Mesodermal cell (in vitro differentiated cells): Measurements from ENCODE around the gene ATP13A4.
"Not testable (repeated sequence)": the region's sequence is repeated elsewhere in the genome, so short reads cannot be mapped to it uniquely, and the experiment has no call there.

Source experiments
- H3K27ac ChIP-seq: 2 replicates; pipeline ENCODE4 v1.7.0; 2013; ENCODE audit warnings: mild to moderate bottlenecking, low read depth, low read length, moderate library complexity; ENCODE audit not compliant: severe bottlenecking
- H3K36me3 ChIP-seq: 2 replicates; pipeline ENCODE4 v1.7.1; 2013; ENCODE audit warnings: mild to moderate bottlenecking, low read length, moderate library complexity; ENCODE audit not compliant: control insufficient read depth, insufficient read depth
- H3K4me1 ChIP-seq: one replicate; pipeline ENCODE4 v1.7.1; 2013; ENCODE audit warnings: mild to moderate bottlenecking, low read length; ENCODE audit not compliant: insufficient read depth, control insufficient read depth, poor library complexity, severe bottlenecking
- H3K4me3 ChIP-seq: 2 replicates; pipeline ENCODE4 v1.7.0; 2013; ENCODE audit warnings: low read length, control low read depth, mild to moderate bottlenecking; ENCODE audit not compliant: insufficient read depth, poor library complexity, severe bottlenecking; ENCODE audit errors: extremely low read depth
- H3K9me3 ChIP-seq: 2 replicates; pipeline ENCODE4 v1.7.1; 2013; ENCODE audit warnings: mild to moderate bottlenecking, low read length, moderate library complexity; ENCODE audit not compliant: control insufficient read depth
- WGBS, 2 experiments: methylation state at CpG; one replicate each; pipeline ENCODE4 v1.1.5; 2013; ENCODE audit warnings: missing lambda C conversion rate in 2 of 2; ENCODE audit not compliant: insufficient coverage in 2 of 2; 5-methylcytosine and 5-hydroxymethylcytosine counted together

Gene ATP13A4

DNA sequence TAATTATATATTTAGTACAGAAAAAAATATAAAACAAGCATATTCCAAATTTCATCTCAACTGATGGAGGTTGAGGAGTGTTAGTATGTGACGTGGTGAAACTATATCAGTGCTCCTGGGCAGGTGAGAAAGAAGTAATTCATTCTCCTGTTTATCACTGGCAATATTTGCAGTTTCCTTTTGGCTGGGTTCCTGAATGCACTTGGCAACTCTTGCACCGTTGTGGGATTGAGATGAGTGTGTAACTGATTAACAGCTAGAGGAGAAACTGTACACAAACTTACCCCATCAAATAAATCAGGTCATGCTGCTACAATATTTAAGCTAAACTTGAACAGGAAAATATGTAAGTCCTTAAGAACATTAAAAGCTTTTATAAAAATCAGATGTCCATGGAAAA is 2.1 kb upstream of the ATP13A4 start:
- WGBS, 2 experiments = no CpG with 5 or more reads among the region's 2 CpGs
- no peak overlapping the region for H3K27ac ChIP-seq
- H3K9me3 ChIP-seq = no peaks in the 10 kb centered on the region
- H3K36me3 ChIP-seq = no peaks in the 10 kb centered on the region
- no peaks in the 10 kb centered on the region for H3K4me1 ChIP-seq
- H3K4me3 ChIP-seq = no peak overlapping the region

DNA sequence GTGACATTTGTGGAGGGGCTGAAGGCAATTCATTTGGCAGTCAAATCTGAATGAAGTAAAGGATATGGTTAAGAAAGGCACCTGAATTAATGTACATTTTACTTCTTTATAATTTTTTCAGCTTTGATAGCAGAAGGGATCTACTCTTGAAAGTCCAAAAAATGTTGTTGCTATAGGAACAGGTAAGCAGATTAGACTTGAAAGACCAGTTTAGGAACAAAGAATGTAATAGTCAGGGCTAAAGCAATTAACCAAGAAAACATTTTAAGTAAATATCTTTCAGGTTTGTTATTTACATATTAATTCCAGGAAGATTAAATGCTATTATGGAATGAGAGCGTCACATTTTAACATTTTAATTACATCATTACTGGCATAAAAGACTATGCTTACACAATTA is 1.1 kb downstream of the ATP13A4 start:
- Histone ChIP-seq H3K36me3 (no peaks in the 10 kb centered on the region), H3K9me3 (no peaks in the 10 kb centered on the region), H3K4me3 (no peak overlapping the region), H3K27ac (no peak overlapping the region), H3K4me1 (no peaks in the 10 kb centered on the region)
- no CpG with 5 or more reads among the region's 1 CpG for WGBS, 2 experiments

DNA sequence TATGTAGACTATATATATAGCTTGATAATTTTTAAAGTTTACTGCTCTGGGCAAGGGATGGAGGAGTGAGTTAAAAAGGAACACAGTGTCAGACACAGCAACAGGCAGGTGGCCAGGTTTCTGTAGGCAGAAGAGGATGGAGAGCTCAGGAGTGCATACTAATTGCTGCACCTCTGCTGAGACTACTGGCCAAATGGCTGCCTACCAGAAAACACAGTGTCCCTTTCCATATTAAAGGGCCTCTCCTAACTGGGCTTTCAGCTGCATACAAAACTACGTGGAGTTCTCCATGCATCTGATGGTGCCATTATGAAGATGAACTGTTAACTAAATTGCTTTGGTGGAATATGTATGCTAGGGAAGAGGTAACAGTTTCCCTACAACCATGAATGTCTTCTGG is 1.8 kb downstream of the ATP13A4 start:
- Histone ChIP-seq H3K36me3 (no peaks in the 10 kb centered on the region), H3K27ac (no peak overlapping the region), H3K9me3 (no peaks in the 10 kb centered on the region), H3K4me1 (no peaks in the 10 kb centered on the region), H3K4me3 (no peak overlapping the region)
- WGBS, 2 experiments = 71% methylated on average over 1 of the region's 1 CpG; no CpG with 5 or more reads in 1 of the 2 experiments

DNA sequence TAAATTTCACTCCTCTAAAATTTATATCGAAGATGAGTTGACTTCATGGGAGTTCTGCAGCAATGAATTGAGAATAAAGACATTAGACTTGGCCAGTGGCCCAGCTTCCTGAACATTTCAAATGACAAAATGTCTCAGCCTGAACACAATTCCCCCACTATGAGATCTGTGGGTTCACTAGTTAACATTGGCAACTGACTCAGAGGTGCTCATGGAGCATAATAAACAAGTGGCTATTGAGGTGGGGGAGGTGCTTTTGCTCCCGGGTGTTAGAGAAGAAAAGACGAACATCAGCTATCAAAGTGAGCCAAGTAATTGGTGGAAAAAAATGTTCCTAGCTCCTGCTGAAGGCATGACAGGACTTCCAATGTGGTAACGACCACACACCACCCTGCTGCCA is 6.3 kb downstream of the ATP13A4 start:
- H3K4me1 ChIP-seq = no peaks in the 10 kb centered on the region
- no peaks in the 10 kb centered on the region for H3K9me3 ChIP-seq
- H3K4me3 ChIP-seq = no peak overlapping the region
- no peaks in the 10 kb centered on the region for H3K36me3 ChIP-seq
- H3K27ac ChIP-seq = no peak overlapping the region
- WGBS, 2 experiments = 56 to 85% methylated on average over 3 of the region's 4 CpGs

DNA sequence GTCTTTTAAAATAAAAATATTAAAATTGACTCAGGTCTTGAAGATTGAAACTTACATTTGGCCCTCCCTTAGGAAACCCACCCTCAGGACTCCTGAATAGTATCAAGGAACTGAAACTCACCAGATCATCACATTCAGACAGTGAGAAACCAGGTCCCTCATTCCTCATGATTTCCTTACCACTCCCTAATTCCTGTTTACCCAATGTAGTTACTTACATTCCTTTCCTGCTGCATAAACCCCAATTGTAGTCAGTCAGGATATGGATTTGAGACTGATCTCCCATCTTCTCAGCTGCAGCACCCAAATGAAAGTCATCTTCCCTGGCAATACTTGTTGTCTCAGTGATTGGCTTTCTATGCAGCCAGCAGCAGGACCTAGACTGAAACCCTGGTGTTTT is 8.6 kb downstream of the ATP13A4 start:
- Histone ChIP-seq H3K4me3 (no peak overlapping the region), H3K27ac (no peak overlapping the region), H3K4me1 (no peaks in the 10 kb centered on the region), H3K36me3 (no peaks in the 10 kb centered on the region), H3K9me3 (no peaks in the 10 kb centered on the region)

DNA sequence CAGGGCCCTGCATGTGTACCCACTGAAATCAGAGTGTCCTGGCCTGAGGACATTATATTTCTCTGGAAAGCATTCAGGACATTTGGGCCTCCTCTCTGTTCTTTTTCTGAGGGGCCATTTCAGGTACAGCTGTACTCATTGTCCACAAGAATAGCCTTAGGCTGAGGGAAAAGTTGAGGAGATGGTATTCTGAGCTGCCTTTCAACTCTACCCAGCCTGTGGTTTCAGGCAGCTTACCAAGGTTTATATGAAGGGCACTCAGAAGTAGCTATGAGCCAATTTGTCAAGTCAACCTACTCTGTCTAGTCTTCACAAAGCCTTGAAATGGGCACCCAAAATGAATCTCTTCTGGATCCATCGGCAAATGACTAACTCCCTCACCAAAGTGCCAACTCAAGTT is 9.4 kb downstream of the ATP13A4 start:
- Histone ChIP-seq H3K36me3 (no peaks in the 10 kb centered on the region), H3K4me3 (no peak overlapping the region), H3K27ac (no peak overlapping the region), H3K9me3 (no peaks in the 10 kb centered on the region), H3K4me1 (no peaks in the 10 kb centered on the region)
- 91 to 100% methylated on average over 1 of the region's 1 CpG for WGBS, 2 experiments

DNA sequence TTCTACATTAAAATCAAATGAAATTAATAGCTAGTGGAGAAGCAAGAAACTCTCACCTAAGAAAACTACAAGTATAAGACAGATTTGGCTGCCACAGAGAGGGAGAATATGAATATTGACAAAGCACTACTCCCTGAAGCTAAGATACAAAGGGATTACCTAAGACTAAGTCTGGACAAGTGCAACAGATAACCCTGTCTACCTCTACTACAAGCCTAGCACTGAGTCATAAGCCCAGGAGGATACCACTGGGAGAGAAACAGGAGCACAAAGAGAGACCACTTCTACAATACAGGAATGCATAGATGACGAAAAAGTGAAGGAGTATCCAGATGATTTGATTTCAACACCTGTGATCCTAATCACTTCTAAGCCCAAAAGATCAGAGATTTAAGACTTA is 10.4 kb downstream of the ATP13A4 start:
- H3K36me3 ChIP-seq = no peaks in the 10 kb centered on the region
- H3K27ac ChIP-seq = no peak overlapping the region
- H3K9me3 ChIP-seq = no peaks in the 10 kb centered on the region
- no peak overlapping the region for H3K4me3 ChIP-seq
- H3K4me1 ChIP-seq = no peaks in the 10 kb centered on the region
- WGBS, 2 experiments = 80% methylated on average over 1 of the region's 1 CpG; no CpG with 5 or more reads in 1 of the 2 experiments

DNA sequence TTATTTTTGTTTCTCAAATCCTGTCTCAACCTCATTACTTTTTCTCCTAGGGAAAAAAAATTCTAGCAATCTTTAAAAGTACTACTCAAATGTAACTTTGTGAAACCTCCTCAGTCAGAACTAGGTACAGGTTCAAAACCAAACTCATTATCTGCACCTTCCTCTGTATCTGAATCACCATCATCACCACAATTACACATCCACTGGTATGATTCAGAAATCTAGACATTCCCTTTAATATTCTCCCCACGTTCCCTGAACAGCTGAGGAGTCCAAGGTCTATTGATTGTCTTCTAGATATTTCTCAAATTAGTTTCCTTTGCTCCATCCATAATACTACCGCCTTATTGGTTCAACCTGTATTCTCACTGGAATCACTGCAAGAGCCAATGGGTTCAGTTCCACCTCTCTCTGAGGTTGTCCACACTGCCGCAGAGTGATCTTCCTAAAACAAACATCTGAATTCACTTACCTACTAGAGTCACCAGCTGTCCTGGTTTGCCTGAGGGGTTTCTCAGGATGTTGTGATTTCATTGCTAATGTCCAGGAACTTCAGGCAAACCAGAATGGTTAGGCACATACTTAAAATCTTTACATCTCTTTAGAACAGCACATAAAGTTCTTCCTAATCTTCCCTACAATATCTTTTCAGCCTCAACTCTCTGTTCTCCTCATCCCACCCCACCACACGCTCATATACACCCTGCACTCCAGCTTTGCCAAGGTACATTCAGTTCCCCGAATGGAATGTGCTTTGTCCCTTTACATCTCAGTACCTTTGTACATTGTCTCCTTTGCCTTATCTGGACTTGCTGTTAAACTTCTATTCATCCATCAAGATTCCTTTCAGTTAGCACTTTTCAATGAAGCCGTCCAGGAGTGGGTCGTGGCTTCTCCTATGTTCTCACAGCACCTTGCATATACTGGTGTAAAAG is 24.2 kb downstream of the ATP13A4 start:
- 87 to 88% methylated on average over 5 of the region's 7 CpGs for WGBS, 2 experiments
- Histone ChIP-seq H3K36me3 (no peaks in the 10 kb centered on the region), H3K9me3 (no peaks in the 10 kb centered on the region), H3K4me3 (no peak overlapping the region), H3K27ac (no peak overlapping the region), H3K4me1 (no peaks in the 10 kb centered on the region)

DNA sequence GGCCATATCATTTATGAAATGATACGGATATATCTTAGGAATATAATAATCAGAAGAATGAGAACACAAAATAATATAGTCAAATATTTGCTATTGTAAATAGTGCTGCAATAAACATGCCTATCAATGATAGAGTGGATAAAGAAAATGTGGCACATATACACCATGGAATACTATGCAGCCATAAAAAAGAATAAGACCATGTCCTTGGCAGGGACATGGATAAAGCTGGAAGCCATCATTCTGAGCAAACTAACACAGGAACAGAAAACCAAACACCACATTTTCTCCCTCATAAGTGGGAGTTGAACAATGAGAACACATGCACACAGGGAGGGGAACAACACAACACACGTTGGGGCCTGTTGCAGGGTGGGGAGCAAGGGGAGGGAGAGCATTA is 28.6 kb downstream of the ATP13A4 start:
- not testable (repeated sequence) for H3K27ac ChIP-seq, H3K36me3 ChIP-seq, H3K4me1 ChIP-seq, H3K9me3 ChIP-seq, H3K4me3 ChIP-seq
- 71 to 100% methylated on average over 1 of the region's 2 CpGs for WGBS, 2 experiments

DNA sequence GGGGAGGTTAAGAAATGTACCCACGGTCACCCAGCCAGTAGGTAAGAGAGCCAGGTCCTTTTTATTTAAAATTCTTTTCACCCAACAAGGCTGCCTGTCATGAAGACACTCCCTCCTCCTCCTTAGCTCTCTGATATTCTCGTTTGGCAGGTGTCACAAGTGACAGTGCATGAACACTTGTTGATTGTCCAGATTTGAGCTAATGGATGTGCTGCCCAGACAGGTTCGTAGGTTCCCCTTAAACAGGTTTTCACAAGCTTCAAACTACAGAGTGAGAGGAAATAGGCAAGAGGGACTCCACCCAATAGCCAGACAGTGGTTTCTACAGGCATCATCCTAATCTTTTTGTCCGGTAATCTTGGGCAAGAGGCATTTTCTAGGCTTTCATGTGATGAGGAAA is 32.2 kb downstream of the ATP13A4 start:
- H3K4me3 ChIP-seq = no peak overlapping the region
- no peaks in the 10 kb centered on the region for H3K4me1 ChIP-seq
- H3K9me3 ChIP-seq = no peaks in the 10 kb centered on the region
- no peaks in the 10 kb centered on the region for H3K36me3 ChIP-seq
- 80% methylated on average over 1 of the region's 4 CpGs; no CpG with 5 or more reads in 1 of the 2 experiments for WGBS, 2 experiments
- no peak overlapping the region for H3K27ac ChIP-seq

DNA sequence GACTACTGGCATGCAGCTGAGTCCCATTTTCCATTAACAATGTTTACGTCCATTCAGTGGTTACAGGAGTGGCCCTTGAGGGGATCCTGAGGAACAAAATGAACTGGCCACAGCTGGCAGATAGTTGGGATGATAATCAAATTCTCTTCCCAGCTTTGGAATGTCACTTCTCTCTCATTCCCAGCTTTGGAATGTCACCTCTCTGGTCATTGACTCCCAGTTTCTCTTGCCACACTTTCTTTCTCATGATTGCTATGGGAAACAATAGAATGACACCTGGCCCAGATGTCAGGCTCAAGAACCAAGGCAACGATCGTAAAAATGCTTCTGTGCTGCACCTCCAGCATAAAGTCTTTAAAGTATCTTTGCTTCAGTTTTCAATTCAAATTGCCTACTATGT is 34.0 kb downstream of the ATP13A4 start:
- no peak overlapping the region for H3K4me3 ChIP-seq
- H3K36me3 ChIP-seq = no peaks in the 10 kb centered on the region
- no peaks in the 10 kb centered on the region for H3K4me1 ChIP-seq
- no peaks in the 10 kb centered on the region for H3K9me3 ChIP-seq
- WGBS, 2 experiments = 100% methylated on average over 1 of the region's 3 CpGs
- H3K27ac ChIP-seq = no peak overlapping the region
